Activated naive CD4-positive, alpha-beta T cell treated with anti-CD3 and anti-CD28 coated beads, Interleukin-2, amount 50 U/mL, for 24 hours (primary cell): Measurements from ENCODE around the gene PRM2.

Source experiments
- H3K27ac Mint-ChIP-seq: one replicate; pipeline ENCODE4 v1.8.0; 2021; ENCODE audit warnings: mild to moderate bottlenecking, mixed read lengths
- H3K27me3 Mint-ChIP-seq: one replicate; pipeline ENCODE4 v1.8.0; 2021; ENCODE audit warnings: mixed read lengths
- H3K36me3 Mint-ChIP-seq: one replicate; pipeline ENCODE4 v1.8.0; 2021; ENCODE audit warnings: mixed read lengths
- H3K4me1 Mint-ChIP-seq: one replicate; pipeline ENCODE4 v1.8.0; 2021; ENCODE audit warnings: mixed read lengths
- H3K4me3 Mint-ChIP-seq: one replicate; pipeline ENCODE4 v1.8.0; 2021; ENCODE audit warnings: mild to moderate bottlenecking, mixed read lengths
- H3K9me3 Mint-ChIP-seq: one replicate; pipeline ENCODE4 v1.8.0; 2021; ENCODE audit warnings: mixed read lengths

PRM2 gene

DNA sequence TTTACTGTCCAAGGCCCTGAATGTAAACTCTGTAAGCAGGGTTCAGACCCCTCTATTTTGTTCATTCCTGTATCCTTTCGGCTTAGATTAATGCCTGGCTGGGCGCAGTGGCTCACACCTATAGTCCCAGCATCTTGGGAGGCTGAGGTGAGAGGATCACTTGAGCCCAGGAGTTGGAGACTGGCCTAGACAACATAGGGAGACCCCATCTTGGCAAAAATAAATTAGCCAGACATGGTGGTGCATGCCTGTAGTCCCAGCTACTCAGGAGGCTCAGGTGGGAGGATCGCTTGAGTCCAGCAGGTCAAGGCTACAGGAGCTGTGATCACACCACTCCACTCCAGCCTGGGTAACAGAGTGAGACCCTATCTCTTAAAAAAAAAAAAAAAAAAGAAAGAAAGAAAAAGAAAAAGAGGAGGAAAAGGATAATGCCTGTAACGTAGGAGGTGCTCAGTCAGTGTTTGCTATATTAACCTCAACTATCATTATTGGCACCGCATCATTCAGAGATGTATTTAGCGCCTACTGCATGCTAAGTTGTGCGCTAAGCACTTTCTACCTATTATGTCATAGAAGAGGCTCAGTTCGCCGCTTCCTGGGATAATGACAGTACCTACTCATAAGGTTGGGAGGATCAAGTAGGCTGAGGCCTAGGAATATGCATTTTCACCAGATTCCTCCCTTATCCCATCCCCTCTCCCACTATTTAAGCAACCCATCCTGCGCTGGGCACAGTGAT is 25.3 kb downstream of the PRM2 start:
- H3K4me1 Mint-ChIP-seq = peaks cover 31% of the 10 kb centered on the region

GRCh38 chr16:11250091-11250785 is 26.0 kb downstream of the PRM2 start:
- peaks cover 19% of the 10 kb centered on the region for H3K36me3 Mint-ChIP-seq

More for the DNA sequence above, 25.3 kb downstream of the PRM2 start:
- Mint-ChIP-seq H3K9me3 (no peaks in the 10 kb centered on the region), H3K4me3 (no peak overlapping the region), H3K36me3 (peaks cover 19% of the 10 kb centered on the region), H3K27me3 (no peaks in the 10 kb centered on the region), H3K27ac (peak overlapping the region; percentile 100)

GRCh38 chr16:11249233-11250061 is 26.8 kb downstream of the PRM2 start:
- Mint-ChIP-seq H3K4me3 (no peak overlapping the region), H3K27ac (peak overlapping the region; percentile 35), H3K36me3 (peaks cover 19% of the 10 kb centered on the region), H3K27me3 (no peaks in the 10 kb centered on the region), H3K9me3 (no peaks in the 10 kb centered on the region), H3K4me1 (peaks cover 36% of the 10 kb centered on the region)

More at GRCh38 chr16:11250091-11250785, 26.0 kb downstream of the PRM2 start:
- Mint-ChIP-seq H3K4me1 (peaks cover 32% of the 10 kb centered on the region), H3K27me3 (no peaks in the 10 kb centered on the region), H3K27ac (peak overlapping the region; percentile 82), H3K4me3 (peak overlapping the region; percentile 39), H3K9me3 (no peaks in the 10 kb centered on the region)

DNA sequence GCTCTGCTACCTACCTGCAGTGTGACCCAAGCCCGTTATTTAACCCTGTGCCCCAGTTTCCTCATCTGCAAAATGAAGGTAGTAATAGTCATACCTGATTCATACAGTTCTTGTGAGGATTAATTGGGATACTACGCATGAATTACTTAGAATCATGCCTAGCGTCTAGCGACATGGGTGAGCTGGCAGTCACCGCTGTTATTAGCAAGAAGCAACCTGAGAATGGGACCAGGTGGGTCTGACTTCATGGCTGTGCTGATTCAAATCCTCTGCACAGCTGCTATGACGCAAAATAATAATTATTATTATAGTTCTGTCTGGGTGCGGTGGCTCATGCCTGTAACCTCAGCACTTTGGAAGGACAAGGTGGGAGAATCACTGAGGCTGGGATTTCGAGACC is 28.1 kb downstream of the PRM2 start:
- H3K27ac Mint-ChIP-seq = no peak overlapping the region
- H3K4me1 Mint-ChIP-seq = peaks cover 29% of the 10 kb centered on the region
- H3K36me3 Mint-ChIP-seq = peaks cover 13% of the 10 kb centered on the region
- no peak overlapping the region for H3K4me3 Mint-ChIP-seq
- H3K9me3 Mint-ChIP-seq = no peaks in the 10 kb centered on the region
- H3K27me3 Mint-ChIP-seq = no peaks in the 10 kb centered on the region

- Mint-ChIP-seq H3K27ac (no peak overlapping the region), H3K4me3 (no peak overlapping the region), H3K27me3 (no peaks in the 10 kb centered on the region), H3K4me1 (peaks cover 10% of the 10 kb centered on the region), H3K36me3 (peaks cover 6% of the 10 kb centered on the region), H3K9me3 (no peaks in the 10 kb centered on the region)
Observed at GRCh38 chr16:11245988-11246387, 30.3 kb downstream of the PRM2 start.

DNA sequence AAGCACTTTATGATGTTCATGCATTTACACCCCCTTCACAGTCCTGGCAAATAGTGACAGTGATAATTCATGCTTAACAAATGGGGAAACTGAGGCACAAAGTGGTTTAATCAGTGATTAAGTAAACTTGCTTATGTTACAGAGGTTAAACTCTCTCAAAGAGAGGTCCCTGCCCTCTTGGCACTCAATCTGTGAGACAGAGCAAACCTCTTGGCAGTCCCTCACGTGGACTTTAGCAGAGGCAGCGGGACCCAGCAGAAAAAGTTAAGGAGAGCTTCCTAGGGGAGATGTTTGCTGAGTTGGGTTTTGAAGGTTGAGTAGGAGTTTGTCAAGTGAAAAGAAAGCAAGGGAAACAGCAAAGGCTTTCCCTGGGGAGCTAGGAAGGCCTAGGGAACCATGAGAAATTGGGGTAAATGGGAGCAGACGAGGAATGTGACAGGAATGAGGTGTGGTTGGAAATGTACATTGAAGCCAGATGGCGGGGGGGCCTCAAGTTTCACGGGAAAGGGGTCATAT is 31.0 kb downstream of the PRM2 start:
- Mint-ChIP-seq H3K27me3 (no peaks in the 10 kb centered on the region), H3K36me3 (peaks cover 2% of the 10 kb centered on the region), H3K4me1 (peaks cover 5% of the 10 kb centered on the region), H3K9me3 (no peaks in the 10 kb centered on the region), H3K27ac (peak overlapping the region; percentile 79), H3K4me3 (no peak overlapping the region)

DNA sequence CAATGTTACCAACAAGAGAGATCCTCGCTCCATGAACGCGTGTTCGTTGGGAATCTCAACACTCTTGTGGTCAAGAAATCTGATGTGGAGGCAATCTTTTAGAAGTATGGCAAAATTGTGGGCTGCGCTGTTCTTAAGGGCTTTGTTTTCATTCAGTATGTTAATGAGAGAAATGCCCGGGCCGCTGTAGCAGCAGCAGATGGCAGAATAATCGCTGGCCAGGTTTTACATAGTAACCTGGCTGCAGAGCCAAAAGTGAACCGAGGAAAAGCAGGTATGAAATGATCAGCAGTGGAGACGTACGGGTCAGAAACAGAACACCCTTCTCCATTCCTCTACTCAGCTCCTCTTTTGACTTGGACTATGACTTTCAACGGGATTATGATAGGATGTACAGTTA is 33.6 kb downstream of the PRM2 start:
- Mint-ChIP-seq H3K27ac (no peak overlapping the region), H3K4me3 (no peak overlapping the region)

GRCh38 chr16:11241480-11242204 is 34.6 kb downstream of the PRM2 start:
- Mint-ChIP-seq H3K27ac (no peak overlapping the region), H3K4me3 (no peak overlapping the region), H3K9me3 (no peaks in the 10 kb centered on the region), H3K4me1 (peaks cover 10% of the 10 kb centered on the region), H3K27me3 (no peaks in the 10 kb centered on the region), H3K36me3 (no peaks in the 10 kb centered on the region)

More for the DNA sequence above, 33.6 kb downstream of the PRM2 start:
- H3K9me3 Mint-ChIP-seq = no peaks in the 10 kb centered on the region
- no peaks in the 10 kb centered on the region for H3K36me3 Mint-ChIP-seq
- H3K4me1 Mint-ChIP-seq = peaks cover 5% of the 10 kb centered on the region
- H3K27me3 Mint-ChIP-seq = no peaks in the 10 kb centered on the region

DNA sequence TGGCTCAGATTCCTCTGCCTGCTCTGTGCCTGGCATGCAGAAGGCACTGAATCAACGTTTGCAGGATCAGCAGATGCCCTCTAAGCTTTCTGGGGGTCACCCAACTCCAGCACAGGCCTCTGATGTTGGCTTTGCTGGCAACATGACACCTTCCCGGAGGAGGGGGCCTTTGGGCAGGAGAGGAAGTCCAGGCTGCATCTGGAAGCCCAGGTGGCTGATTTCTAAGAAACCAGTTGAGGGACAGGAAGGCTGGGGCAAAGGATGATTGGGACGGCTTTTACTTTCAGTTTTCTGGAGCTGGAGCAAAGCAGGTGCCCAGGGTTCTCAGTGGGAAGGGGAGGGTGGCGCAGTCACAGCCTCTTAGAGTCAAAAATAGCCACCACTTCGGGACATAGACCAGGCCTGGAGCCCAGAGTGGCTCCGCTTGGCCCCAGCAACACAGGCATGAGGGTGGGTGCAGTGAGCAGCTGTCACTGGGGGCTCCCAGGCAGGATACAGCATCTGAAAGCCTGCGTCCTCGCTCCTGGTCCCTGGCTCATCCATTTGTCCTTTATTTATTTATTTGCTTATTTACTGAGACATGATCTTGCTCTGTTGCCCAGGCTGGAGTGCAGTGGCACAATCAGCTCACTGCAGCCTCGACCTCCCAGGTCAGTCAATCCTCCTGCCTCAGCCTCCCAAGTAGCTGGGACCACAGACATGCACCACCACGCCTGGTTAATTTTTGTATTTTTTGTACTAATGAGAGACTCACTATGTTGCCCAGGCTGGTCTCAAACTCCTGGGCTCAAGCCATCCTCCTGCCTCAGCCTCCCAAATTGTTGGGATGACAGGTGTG is 35.4 kb downstream of the PRM2 start:
- H3K4me3 Mint-ChIP-seq = peak overlapping the region; percentile 3

GRCh38 chr16:11239644-11240632 is 36.3 kb downstream of the PRM2 start:
- no peaks in the 10 kb centered on the region for H3K9me3 Mint-ChIP-seq
- no peaks in the 10 kb centered on the region for H3K27me3 Mint-ChIP-seq
- H3K36me3 Mint-ChIP-seq = no peaks in the 10 kb centered on the region
- peak overlapping the region; percentile 90 for H3K27ac Mint-ChIP-seq
- H3K4me1 Mint-ChIP-seq = peaks cover 13% of the 10 kb centered on the region
- H3K4me3 Mint-ChIP-seq = peak overlapping the region; percentile 3

More for the DNA sequence above, 35.4 kb downstream of the PRM2 start:
- Mint-ChIP-seq H3K27ac (peak overlapping the region; percentile 87), H3K9me3 (no peaks in the 10 kb centered on the region), H3K36me3 (no peaks in the 10 kb centered on the region), H3K4me1 (peaks cover 10% of the 10 kb centered on the region), H3K27me3 (no peaks in the 10 kb centered on the region)

- H3K27me3 Mint-ChIP-seq = no peaks in the 10 kb centered on the region
- H3K9me3 Mint-ChIP-seq = no peaks in the 10 kb centered on the region
- H3K4me1 Mint-ChIP-seq = peaks cover 25% of the 10 kb centered on the region
- peak overlapping the region; percentile 30 for H3K27ac Mint-ChIP-seq
- H3K4me3 Mint-ChIP-seq = no peak overlapping the region
- H3K36me3 Mint-ChIP-seq = no peaks in the 10 kb centered on the region
Observed at GRCh38 chr16:11238272-11239202, 37.7 kb downstream of the PRM2 start.

DNA sequence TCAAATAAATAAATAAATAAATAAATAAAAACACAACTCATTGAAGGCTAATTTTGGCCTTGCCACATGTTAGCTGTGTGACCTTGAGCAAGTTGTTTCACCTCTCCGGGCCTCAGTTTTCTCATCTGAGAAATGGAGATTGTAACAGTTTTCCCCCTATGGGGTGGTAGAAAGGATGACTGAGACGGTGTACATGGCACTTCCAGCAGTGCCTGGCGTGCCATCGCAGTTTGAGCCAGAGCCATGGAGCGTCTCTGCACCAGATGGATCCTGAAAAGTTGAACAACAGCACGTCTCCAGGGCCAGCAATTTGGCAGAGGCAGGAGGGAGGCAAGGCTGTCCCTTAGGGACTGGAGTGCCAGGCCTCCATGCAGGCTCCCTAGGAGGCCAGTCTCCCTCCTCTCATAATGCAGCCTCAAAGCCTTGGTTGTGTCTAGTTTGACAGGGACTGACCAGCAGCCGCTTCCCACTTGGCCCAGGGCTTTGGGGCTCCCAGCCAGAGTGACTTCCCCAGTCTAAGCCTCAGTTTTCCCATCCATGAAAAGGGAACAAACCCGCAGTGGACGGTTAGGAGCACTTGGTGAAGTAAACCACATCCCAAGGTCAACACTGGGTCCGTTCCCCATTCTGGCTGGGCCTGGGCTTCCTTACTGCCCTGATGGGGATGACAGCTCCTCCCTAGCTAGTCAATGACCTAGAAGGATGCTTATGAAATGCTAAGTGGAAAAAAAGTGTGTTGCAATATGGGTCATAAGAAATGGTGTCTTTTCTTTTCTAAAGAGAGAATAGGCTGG is 39.6 kb downstream of the PRM2 start:
- Mint-ChIP-seq H3K36me3 (no peaks in the 10 kb centered on the region), H3K9me3 (no peaks in the 10 kb centered on the region), H3K4me3 (no peak overlapping the region), H3K4me1 (peaks cover 39% of the 10 kb centered on the region), H3K27ac (peak overlapping the region; percentile 72), H3K27me3 (no peaks in the 10 kb centered on the region)
